D341Med (cell line): ENCODE results near the gene DGUOK.
"Not testable (repeated sequence)": the region's sequence is repeated elsewhere in the genome, so short reads cannot be mapped to it uniquely, and the experiment has no call there.

Experiments used
- DNase-seq: peaks from one replicate; pipeline ENCODE4 v3.0.0; 2012; ENCODE audit warnings: low spot score

Gene DGUOK

GRCh38 chr2:73901143-73901542 is 25.5 kb upstream of the DGUOK start:
- DNase-seq: no peak

- no peak for DNase-seq
Observed at GRCh38 chr2:73902284-73902683, 24.4 kb upstream of the DGUOK start.

- no peak for DNase-seq
Observed at GRCh38 chr2:73903313-73903712, 23.4 kb upstream of the DGUOK start.

- DNase-seq: not testable (repeated sequence)
Observed at GRCh38 chr2:73903949-73904613, 22.6 kb upstream of the DGUOK start.

GRCh38 chr2:73904952-73905351 is 21.7 kb upstream of the DGUOK start:
- DNase-seq: no peak

- no peak for DNase-seq
Observed at GRCh38 chr2:73906847-73907505, 19.7 kb upstream of the DGUOK start.

- peak; percentile 43 for DNase-seq
Observed at GRCh38 chr2:73907840-73908452, 18.7 kb upstream of the DGUOK start.

GRCh38 chr2:73908689-73909652 is 17.7 kb upstream of the DGUOK start:
- DNase-seq: no peak

- no peak for DNase-seq
Observed at GRCh38 chr2:73910873-73911547, 15.7 kb upstream of the DGUOK start.

GRCh38 chr2:73911548-73912208 is 15.0 kb upstream of the DGUOK start:
- no peak for DNase-seq

GRCh38 chr2:73913414-73914054 is 13.1 kb upstream of the DGUOK start:
- no peak for DNase-seq

GRCh38 chr2:73914667-73915066 is 12.0 kb upstream of the DGUOK start:
- no peak for DNase-seq

- no peak for DNase-seq
Observed at GRCh38 chr2:73915437-73915993, 11.2 kb upstream of the DGUOK start.

- DNase-seq: no peak
Observed at GRCh38 chr2:73916666-73917065, 10.0 kb upstream of the DGUOK start.

GRCh38 chr2:73917296-73917695 is 9.4 kb upstream of the DGUOK start:
- no peak for DNase-seq

GRCh38 chr2:73917696-73918207 is 8.9 kb upstream of the DGUOK start:
- no peak for DNase-seq

- no peak for DNase-seq
Observed at GRCh38 chr2:73918856-73919255, 7.8 kb upstream of the DGUOK start.

GRCh38 chr2:73919596-73920228 is 7.0 kb upstream of the DGUOK start:
- DNase-seq: no peak
